Common myeloid progenitor, CD34-positive (primary cell): Measurements from ENCODE around the gene FAM185A.

Source experiments
- CTCF ChIA-PET: fragments of 350-600 bp; sonication (Branson Sonifier 250); formaldehyde crosslinking; loops from one replicate; lab custom pipeline; 2021; ENCODE audit warnings: antibody characterized with exemption; lab: Charles Lee
- POLR2A ChIA-PET: fragments of 350-600 bp; sonication (Branson Sonifier 250); formaldehyde crosslinking; loops from one replicate; lab custom pipeline; 2021; ENCODE audit warnings: antibody characterized with exemption; lab: Charles Lee
- DNase-seq, 3 donors: peaks; one replicate each; pipeline versions ENCODE4 v3.0.0 to v3.0.0-alpha.2; 2013
- H3K27ac ChIP-seq, 2 experiments: 1 replicate in 1 of 2; 2 replicates in 1 of 2; pipeline ENCODE4 v1.7.0; 2013; ENCODE audit warnings: inconsistent platforms in 2 of 2, low read length in 2 of 2, mild to moderate bottlenecking in 2 of 2, low read depth in 1 of 2, moderate library complexity in 1 of 2; ENCODE audit not compliant: severe bottlenecking in 2 of 2, insufficient read depth in 1 of 2, poor library complexity in 1 of 2
- H3K27me3 ChIP-seq, 5 experiments: replicated peaks in 2 of 5; 1 replicate in 3 of 5; 2 replicates in 2 of 5; pipeline versions ENCODE4 v1.6.1 to v1.7.0; 2013; ENCODE audit warnings: low read length in 4 of 5, mild to moderate bottlenecking in 2 of 5, moderate library complexity in 2 of 5, inconsistent platforms in 1 of 5; ENCODE audit not compliant: insufficient read depth in 5 of 5, control insufficient read depth in 4 of 5
- H3K36me3 ChIP-seq, 4 experiments: 1 replicate in 2 of 4; 2 replicates in 2 of 4; pipeline versions ENCODE4 v1.6.1 to v1.7.0; 2013; ENCODE audit warnings: low read length in 3 of 4, control low read depth in 1 of 4, mild to moderate bottlenecking in 1 of 4; ENCODE audit not compliant: control insufficient read depth in 4 of 4, insufficient read depth in 4 of 4
- H3K4me1 ChIP-seq, 4 experiments: 1 replicate in 3 of 4; 2 replicates in 1 of 4; pipeline versions ENCODE4 v1.6.1 to v1.7.1; 2013; ENCODE audit warnings: low read length in 3 of 4, mild to moderate bottlenecking in 3 of 4, control low read depth in 1 of 4, inconsistent platforms in 1 of 4, moderate library complexity in 1 of 4; ENCODE audit not compliant: control insufficient read depth in 4 of 4, insufficient read depth in 4 of 4; ENCODE audit errors: control extremely low read depth in 1 of 4
- H3K4me3 ChIP-seq, 7 experiments: 1 replicate in 4 of 7; 2 replicates in 3 of 7; pipeline versions ENCODE4 v1.5.1 to v1.7.0; 2013; ENCODE audit warnings: mild to moderate bottlenecking in 7 of 7, low read length in 6 of 7, moderate library complexity in 6 of 7, inconsistent platforms in 2 of 7, low read depth in 2 of 7, control low read depth in 1 of 7; ENCODE audit not compliant: insufficient read depth in 4 of 7, control insufficient read depth in 1 of 7; ENCODE audit errors: extremely low read depth in 1 of 7
- H3K9me3 ChIP-seq, 5 experiments: 1 replicate in 4 of 5; 2 replicates in 1 of 5; pipeline versions ENCODE4 v1.6.1 to v1.7.1; 2013; ENCODE audit warnings: low read length in 4 of 5, mild to moderate bottlenecking in 2 of 5, inconsistent platforms in 1 of 5, low read depth in 1 of 5, moderate library complexity in 1 of 5; ENCODE audit not compliant: control insufficient read depth in 4 of 5, insufficient read depth in 2 of 5; ENCODE audit errors: control extremely low read depth in 1 of 5
- WGBS: methylation state at CpG from one replicate; pipeline ENCODE4 v1.1.5; 2013; ENCODE audit not compliant: insufficient coverage; 5-methylcytosine and 5-hydroxymethylcytosine counted together

Gene FAM185A

DNA sequence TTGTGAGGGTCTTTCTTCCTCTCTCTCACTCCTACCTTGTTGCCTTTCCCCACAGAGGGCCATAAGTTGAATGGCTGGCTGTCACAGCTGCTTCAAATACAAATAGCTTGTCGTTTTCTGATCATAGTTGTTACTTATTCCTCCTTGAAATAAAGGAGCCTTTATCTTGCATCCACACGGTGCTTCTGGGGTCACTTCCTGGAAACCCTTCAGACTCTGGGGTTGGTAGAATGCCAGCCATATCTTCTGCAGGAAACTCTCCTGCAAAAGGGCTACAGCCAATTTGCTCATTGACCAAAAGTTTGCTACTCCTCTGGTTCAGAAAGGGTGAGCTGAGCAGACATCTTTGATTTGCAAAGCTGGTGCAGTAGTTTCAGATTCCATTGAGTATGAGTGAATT is 70.4 kb downstream of the FAM185A start:
- Histone ChIP-seq H3K9me3 (no peaks in the 10 kb centered on the region), H3K4me1 (peaks cover 0 to 11% (median 3%) of the 10 kb centered on the region in 4 experiments), H3K27ac (no peak overlapping the region), H3K4me3 (no peak overlapping the region), H3K27me3 (no peaks in the 10 kb centered on the region), H3K36me3 (peaks cover 0 to 3% (median 1%) of the 10 kb centered on the region in 4 experiments)
- ChIA-PET POLR2A (no interaction called here), CTCF (interaction anchor here (1.7 kb wide), 1 partner anchor 11 kb away, joined by 5 read pairs; no protein-coding TSS in a partner anchor)
- WGBS, result 11% methylated on average over 2 of the region's 2 CpGs
- DNase-seq, result peak in 2 of 3 donors; percentile 35 to 59

DNA sequence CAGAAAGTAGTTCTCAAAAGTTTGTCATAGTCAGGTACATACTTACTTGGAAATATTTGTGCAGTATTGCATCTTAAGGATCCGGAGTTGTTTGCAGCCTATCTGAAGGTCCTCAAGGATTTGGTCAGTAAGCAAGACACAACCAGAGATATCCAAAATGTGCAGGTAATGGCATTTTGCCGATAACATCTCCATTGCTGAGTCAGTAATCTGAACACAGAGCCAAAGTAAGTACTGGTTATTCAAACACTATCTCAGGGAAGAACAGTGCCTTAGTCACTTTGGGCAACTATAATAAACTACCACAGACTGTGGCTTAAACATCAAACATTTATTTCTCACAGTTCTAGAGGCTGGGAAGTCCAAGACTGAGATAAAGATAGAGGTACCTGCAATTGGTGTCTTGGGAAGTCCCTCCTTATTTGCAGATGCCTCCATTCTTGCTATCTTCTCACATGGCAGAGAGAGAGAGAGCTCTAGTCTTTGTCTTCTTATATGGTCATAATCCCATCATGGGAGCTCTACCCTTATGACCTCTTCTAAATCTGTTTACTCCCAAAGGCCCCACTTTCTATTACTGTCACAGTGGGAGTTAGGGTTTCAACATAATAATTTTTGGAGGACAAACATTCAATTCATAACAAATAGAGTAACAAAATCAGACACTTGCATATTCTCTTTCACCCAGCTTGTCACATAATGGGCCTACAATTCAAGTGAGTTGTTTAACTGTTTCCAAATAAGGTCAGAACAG is 73.4 kb downstream of the FAM185A start:
- H3K36me3 ChIP-seq, result peaks cover 1 to 7% (median 3%) of the 10 kb centered on the region in 4 experiments
- no peak for DNase-seq
- no peak overlapping the region for H3K4me3 ChIP-seq
- ChIA-PET CTCF (no interaction called here), POLR2A (no interaction called here)
- no peaks in the 10 kb centered on the region for H3K9me3 ChIP-seq
- WGBS, result 94% methylated on average over 2 of the region's 2 CpGs
- H3K27ac ChIP-seq, result no peak overlapping the region
- peaks cover 0 to 11% (median 3%) of the 10 kb centered on the region in 4 experiments for H3K4me1 ChIP-seq
- H3K27me3 ChIP-seq, result no peaks in the 10 kb centered on the region

DNA sequence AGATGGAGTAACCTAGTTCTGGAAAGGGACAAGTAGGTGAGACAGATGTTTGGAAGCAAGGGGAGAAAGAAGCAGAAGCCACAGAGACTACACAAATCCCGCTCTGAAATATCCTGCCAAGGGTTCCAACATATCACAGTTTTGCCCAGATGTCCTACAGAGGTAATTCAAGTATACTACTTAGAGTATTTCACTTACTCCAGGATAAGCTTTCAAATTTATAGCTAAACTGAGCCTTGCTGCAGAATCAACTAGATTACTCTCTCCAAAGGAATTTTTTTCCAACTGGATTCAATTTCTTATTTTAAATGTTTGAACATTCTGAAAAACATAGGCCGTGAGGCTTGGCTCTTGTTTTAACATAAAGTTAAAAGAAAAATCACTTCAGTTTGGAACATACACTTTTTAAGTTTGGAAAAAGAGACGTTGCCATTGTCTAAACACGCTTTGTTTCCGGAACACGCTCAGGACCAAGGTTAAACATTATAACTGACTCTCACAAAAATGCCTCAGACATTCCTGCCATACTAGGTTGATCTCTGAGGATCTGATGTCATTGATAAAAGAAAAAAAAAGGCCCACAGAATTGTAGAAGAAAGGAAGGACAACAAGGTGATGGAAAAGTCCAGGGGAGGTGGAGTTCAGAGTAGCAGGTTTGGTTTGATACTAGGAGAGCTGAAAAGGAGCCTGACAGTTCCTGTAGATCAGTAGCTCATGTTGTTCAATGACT is 74.8 kb downstream of the FAM185A start:
- no peak for DNase-seq
- no CpG with 5 or more reads among the region's 6 CpGs for WGBS
- no peaks in the 10 kb centered on the region for H3K9me3 ChIP-seq
- no peak overlapping the region for H3K27ac ChIP-seq
- no peak overlapping the region for H3K4me3 ChIP-seq
- CTCF ChIA-PET, result no interaction called here
- peaks cover 0 to 11% (median 3%) of the 10 kb centered on the region in 4 experiments for H3K4me1 ChIP-seq
- H3K27me3 ChIP-seq, result no peaks in the 10 kb centered on the region
- POLR2A ChIA-PET, result no interaction called here
- H3K36me3 ChIP-seq, result peaks cover 3 to 9% (median 6%) of the 10 kb centered on the region in 4 experiments

DNA sequence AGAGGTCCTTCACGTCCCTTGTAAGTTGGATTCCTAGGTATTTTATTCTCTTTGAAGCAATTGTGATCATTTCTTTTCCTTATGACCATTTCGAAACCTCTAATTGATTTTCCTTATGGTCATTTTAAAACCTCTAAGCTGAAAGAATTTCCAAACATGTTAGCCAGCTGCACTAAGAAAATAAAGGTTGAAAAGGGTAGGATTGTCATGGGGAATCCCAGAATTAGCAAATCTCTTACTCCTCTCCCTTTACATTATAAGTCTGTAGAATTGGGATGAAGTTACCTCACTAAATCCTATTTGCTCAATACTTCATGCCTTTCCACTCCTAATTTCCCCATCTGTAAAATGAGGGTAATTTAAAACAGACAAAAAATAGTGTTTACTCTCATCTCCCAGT is 79.5 kb downstream of the FAM185A start:
- Histone ChIP-seq H3K9me3 (no peaks in the 10 kb centered on the region), H3K4me3 (no peak overlapping the region), H3K36me3 (peaks cover 5 to 28% (median 17%) of the 10 kb centered on the region in 4 experiments), H3K27ac (no peak overlapping the region), H3K4me1 (no peaks in the 10 kb centered on the region), H3K27me3 (no peaks in the 10 kb centered on the region)
- ChIA-PET CTCF (no interaction called here), POLR2A (no interaction called here)
- DNase-seq, result no peak
- no CpG with 5 or more reads among the region's 2 CpGs for WGBS

DNA sequence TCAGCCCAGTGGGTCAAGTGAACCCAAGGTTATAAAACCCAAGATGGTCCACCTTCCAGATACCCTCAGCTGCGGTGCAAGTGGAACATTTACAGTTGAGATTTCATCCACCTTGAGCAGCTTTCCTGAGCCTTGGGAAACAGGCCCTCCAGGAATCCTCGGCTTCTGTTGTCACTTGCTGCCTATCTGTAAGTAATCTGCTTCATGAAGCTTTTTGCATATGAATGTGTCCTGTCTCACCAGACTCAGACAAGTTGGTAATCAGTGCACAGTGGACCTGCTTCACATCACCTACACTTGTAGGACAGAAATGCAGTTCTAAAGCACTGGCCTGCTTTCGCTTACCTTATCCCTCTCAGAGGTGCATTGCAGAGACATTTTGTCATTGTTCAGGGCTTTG is 80.3 kb downstream of the FAM185A start:
- H3K36me3 ChIP-seq, result peaks cover 5 to 24% (median 17%) of the 10 kb centered on the region in 4 experiments
- ChIA-PET CTCF (no interaction called here), POLR2A (no interaction called here)
- no peaks in the 10 kb centered on the region for H3K27me3 ChIP-seq
- no peak for DNase-seq
- no peak overlapping the region for H3K27ac ChIP-seq
- H3K4me1 ChIP-seq, result no peaks in the 10 kb centered on the region
- H3K4me3 ChIP-seq, result no peak overlapping the region
- WGBS, result 96% methylated on average over 3 of the region's 3 CpGs
- no peaks in the 10 kb centered on the region for H3K9me3 ChIP-seq

DNA sequence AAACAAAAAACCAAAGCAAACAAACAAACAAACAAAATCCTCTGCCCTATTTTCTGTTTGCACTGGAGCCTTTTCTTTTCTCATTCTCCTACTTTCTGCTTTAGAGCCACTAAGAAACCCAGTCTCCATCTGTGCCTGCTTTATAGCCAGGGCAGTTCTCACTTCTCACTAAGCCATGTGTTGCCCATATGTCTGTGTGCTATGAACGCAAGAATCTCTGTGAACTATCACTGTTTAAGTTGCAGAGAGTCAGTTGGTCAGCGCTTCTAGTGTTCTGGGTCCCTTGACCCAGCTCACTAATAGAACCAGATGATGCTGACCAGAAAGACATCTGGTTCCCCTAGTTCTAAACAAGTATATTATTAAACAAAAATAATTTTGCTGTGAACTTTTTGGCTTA is 81.4 kb downstream of the FAM185A start:
- peaks cover 5 to 24% (median 17%) of the 10 kb centered on the region in 4 experiments for H3K36me3 ChIP-seq
- H3K27ac ChIP-seq, result no peak overlapping the region
- 100% methylated on average over 1 of the region's 2 CpGs for WGBS

DNA sequence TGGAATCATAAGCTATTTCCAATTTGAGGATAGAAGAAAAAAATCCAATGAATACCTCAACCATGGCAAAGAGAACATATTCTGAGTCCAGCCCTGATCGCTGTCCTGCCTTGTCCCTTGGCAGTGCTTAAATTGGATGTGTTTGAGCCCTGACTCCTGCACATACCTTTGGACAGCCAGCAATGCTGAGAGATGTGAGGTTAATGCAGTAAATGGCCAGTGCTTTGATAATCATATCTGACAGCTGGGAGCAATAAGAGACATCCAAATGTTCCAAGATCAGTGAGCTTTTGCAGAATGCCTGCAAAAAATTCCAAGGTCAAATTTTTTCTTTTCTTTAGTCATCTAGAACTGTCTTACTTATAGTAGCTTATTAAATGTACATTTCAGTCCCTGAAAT is 83.9 kb downstream of the FAM185A start:
- Histone ChIP-seq H3K4me1 (no peaks in the 10 kb centered on the region), H3K9me3 (no peaks in the 10 kb centered on the region), H3K4me3 (no peak overlapping the region), H3K36me3 (peaks cover 2 to 19% (median 11%) of the 10 kb centered on the region in 4 experiments), H3K27me3 (no peaks in the 10 kb centered on the region), H3K27ac (no peak overlapping the region)
- DNase-seq, result no peak
- 100% methylated on average over 1 of the region's 1 CpG for WGBS
- ChIA-PET POLR2A (interaction anchor here (0.5 kb wide), 1 partner anchor 46 kb away, joined by 3 read pairs; no protein-coding TSS in a partner anchor), CTCF (interaction anchor here (1.0 kb wide), 1 partner anchor 82 kb away, joined by 3 read pairs; no protein-coding TSS in a partner anchor)

More for the DNA sequence above, 81.4 kb downstream of the FAM185A start:
- Histone ChIP-seq H3K4me1 (no peaks in the 10 kb centered on the region), H3K9me3 (no peaks in the 10 kb centered on the region), H3K4me3 (no peak overlapping the region), H3K27me3 (no peaks in the 10 kb centered on the region)
- CTCF ChIA-PET, result interaction anchor here (1.1 to 1.5 kb wide), 2 partner anchors 11 to 196 kb away, joined by 3 to 5 read pairs; no protein-coding TSS in a partner anchor
- no peak for DNase-seq
- POLR2A ChIA-PET, result no interaction called here
